NCI-H2227 (cell line): ENCODE data around the gene IGF2R.
"Not testable (repeated sequence)": the region's sequence is repeated elsewhere in the genome, so short reads cannot be mapped to it uniquely, and the experiment has no call there.

Experiments
- DNase-seq: peaks from one replicate; lab custom pipeline; 2025; ENCODE audit not compliant: unreplicated experiment; lab: John Stamatoyannopoulos, UW

Gene IGF2R

GRCh38 chr6:159951772-159952171 lies 17.1 kb upstream of the IGF2R start:
- no peak for DNase-seq

DNA sequence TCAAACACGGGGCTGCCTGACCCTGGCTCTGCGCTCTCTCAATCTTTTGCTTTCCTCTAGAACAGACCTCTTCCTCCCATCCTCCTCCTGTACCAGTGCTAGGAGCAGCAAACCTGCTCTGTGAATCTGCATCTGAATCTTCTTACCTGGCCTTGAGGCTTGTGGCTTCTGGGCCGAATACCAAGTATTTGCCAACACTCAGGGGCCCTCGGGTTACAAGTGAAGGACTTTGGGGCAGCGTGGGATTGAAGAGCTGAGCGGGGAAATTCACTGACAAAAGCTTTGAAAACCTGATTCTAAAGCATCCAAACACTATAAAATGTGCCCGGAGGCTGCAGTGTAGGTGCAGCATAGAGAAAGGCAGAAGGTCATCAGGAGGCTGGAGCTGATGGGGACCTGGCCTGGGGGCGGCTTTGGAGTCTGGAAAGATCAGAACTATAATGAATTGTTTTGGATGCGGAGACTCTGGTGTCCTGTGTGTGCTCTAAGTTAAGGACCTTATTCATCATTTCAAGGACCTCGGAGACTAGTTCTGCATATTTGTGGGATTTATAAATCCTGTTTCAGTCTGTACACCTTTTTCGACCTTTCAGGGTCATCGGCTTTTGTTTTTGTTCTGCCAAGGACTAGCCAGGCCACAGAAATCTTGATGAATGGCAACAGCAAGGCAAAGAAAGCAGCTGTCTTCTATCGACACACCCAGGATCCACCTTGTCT lies 16.4 kb upstream of the IGF2R start:
- no peak for DNase-seq

DNA sequence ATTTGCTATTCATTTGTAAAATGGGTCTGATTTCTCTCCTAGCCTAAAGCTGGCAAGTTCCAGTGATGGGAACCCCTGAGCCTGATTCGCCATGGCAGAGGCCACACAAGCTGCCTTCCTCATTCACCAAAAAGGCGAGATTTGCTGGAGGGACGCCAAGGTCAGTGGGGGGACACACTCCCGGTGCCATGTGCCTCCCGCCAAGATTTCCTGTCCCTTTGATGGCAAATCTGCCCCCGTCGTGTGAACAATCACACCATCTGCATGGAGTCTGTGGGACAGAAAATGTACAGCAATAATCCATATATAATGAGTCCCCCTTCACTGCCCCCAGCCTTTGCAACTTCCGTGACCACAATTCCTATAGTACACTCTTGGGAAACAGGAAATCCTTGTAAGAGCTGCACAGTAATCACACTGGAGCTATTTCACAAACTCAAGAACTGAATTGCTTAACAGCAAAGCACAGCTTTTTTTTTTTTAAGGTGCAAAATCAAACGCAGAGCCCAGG lies 15.7 kb upstream of the IGF2R start:
- DNase-seq, result no peak

GRCh38 chr6:159955945-159956361 lies 12.9 kb upstream of the IGF2R start:
- no peak for DNase-seq

DNA sequence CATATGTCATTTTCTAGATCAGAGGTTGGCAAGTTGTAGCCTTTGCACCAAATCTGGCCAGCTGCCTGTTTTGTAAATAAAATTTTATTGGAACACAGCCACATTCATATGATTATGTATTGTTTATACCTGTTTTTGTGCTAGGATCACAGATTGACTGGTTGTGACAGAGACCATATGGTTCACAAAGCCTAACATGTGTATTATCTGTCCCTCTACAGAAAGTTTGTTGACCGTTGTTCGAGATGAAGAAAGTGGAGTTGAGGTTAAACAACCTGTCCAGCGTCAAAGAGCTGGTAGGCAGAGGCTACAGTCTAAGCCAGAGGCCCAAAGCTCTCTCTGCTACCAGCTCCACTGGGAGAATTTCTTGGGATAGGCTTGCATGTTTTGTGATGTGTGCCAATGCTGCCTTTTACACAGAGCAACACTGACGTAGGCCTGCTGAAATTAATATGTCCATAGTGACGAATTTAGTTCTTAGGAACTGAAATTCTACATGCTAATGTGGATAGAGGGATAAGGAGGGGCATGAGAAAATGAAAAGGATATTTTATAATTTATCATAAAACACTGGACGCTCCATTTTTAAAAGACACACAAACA lies 11.7 kb upstream of the IGF2R start:
- DNase-seq, result no peak

DNA sequence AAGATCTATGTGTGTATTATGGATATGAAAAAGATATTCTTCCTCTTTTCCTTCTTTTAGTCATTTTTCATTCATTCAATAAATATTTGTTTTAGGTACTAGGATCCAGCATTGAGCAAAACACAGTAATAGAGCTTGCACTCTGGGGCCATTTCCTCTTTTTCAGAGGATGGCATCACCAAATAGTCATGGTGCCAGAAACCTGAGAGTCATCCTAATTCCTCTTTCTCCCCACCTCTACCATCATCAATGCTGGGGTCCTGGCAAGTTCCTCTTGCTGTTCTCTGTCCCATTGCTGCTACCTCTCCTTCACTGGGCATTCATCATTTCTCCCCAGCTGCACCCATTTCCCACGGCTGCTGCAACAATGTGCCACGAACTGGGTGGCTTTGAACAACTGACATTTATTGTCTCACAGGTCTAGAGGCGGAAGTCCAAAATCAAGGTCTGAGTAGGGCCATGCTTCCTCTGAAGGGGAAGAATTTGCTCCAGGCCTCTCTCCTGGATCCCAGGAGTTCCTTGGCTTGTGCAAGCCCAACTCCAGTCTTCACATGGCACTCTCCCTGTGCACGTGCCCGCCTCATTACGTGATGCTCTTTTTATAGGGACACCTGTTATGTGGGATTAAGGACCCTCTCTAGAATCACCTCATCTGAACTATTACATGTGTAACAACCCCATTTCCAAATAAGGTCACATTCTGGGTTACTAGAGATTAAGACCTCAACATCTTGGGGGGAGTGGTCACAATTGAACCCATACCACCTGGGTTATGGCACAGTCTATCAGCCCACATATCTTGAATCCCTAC lies 9.5 kb upstream of the IGF2R start:
- DNase-seq, result no peak

GRCh38 chr6:159959976-159960384 lies 8.9 kb upstream of the IGF2R start:
- no peak for DNase-seq

GRCh38 chr6:159960485-159960884 lies 8.4 kb upstream of the IGF2R start:
- DNase-seq, result no peak

DNA sequence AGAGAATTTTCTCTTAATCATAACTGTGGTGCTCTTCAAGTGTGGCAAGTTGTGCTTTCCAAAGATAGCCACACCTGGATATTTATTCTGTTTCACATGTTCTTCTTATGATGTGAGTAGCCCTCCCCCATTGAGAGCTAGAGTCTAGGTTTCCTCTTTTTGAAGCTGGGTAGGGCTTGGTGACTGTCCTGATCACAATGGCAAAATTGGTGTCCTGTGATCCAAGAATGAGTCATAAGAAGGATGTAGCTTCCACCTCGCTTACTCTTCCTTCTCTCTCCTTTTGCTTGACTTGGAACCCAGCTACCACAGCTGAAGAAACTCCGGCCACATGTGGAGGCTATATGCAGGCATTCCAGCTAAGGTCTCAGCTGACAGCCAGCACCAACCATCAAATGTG lies 7.4 kb upstream of the IGF2R start:
- no peak for DNase-seq

GRCh38 chr6:159963111-159963510 lies 5.8 kb upstream of the IGF2R start:
- DNase-seq, result no peak

DNA sequence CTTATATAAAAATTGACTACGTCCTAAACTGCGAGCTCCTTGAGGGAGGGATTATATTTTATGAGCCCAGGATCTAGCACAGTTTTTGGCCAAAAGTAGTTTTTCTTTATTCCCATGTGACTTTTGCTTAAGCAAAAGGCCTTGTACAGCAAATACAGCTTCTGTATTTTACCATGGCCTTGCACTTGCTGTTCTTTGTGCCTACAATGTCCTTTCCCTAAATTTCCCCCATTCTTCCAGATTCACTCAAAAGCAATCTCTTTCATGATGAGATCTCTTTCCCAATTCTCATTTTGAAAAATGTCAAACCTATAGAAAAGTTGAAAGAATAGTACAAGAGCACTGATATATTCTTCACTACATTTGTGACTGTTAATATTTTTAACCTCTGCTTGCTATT lies 4.8 kb upstream of the IGF2R start:
- DNase-seq, result no peak

GRCh38 chr6:159966339-159966738 lies 2.5 kb upstream of the IGF2R start:
- DNase-seq, result no peak

DNA sequence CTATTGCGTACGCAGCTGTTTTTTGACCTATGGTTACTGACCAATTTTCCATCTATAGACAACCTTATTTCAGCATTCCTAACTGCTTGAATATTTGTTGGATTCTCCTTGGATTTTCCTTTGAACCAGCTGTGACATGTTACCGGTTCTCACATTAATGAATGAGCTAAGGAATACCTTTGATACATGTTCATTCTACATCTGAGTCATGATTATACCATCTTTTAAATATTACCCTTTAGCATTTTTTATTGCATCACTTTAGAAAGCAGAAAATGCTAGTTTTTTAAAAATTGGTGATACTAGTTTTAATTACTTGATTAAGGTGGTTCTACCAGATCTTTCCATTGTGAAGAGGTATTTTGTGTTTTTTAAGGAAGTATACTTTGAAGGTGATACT lies 1.9 kb upstream of the IGF2R start:
- no peak for DNase-seq

- not testable (repeated sequence) for DNase-seq
These were observed 1.3 kb upstream of the IGF2R start for GRCh38 chr6:159967621-159968020.

DNA sequence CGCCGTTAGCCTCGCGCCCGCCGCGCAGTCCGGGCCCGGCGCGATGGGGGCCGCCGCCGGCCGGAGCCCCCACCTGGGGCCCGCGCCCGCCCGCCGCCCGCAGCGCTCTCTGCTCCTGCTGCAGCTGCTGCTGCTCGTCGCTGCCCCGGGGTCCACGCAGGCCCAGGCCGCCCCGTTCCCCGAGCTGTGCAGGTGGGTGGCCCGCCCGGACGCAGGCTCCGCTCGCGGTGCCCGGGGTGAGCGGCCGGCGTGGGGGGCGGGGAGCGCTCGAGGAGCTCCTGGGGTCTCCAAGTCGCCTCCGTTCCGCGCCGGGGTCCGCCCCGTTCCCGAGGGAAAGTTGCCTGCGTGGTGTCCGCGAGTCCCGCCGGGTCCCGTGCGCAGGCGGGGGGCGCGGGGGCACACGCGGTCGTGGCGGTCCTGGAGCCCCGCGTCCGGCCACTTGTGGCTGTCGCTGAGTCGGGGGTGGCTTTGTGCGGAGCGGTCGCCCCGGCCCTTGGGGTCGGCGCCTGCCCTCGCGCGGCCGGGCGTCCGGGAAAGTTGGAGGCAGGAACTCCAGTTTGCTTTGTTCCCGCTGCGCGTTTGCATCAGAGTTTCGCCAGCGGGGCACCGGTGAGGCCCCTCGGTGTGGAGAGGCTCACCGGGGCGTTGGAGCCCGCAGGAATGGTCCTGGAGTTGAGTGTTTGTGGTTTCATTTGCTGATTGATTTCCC lies 476 bp downstream of the IGF2R start:
- peak; percentile 29 for DNase-seq

- peak; percentile 30 for DNase-seq
These were observed 1.0 kb downstream of the IGF2R start for GRCh38 chr6:159969921-159970320.

DNA sequence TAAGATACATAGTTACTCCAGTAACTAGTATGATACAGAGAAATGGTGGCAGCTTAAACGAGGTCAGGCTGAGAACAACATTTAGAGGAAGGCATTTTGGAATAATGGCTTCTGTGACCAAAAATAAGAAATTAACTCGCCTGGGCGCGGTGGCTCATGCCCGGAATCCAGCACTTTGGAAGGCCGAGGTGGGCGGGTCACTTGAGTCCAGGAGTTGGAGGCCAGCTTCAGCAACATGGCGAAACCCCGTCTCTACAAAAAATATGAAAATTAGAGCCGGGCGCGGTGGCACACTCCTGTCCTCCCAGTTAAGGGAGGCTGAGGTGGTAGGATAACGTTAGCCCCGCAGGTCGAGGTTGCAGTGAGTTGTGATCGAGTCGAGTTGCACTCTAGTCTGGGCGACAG lies 1.8 kb downstream of the IGF2R start:
- no peak for DNase-seq

DNA sequence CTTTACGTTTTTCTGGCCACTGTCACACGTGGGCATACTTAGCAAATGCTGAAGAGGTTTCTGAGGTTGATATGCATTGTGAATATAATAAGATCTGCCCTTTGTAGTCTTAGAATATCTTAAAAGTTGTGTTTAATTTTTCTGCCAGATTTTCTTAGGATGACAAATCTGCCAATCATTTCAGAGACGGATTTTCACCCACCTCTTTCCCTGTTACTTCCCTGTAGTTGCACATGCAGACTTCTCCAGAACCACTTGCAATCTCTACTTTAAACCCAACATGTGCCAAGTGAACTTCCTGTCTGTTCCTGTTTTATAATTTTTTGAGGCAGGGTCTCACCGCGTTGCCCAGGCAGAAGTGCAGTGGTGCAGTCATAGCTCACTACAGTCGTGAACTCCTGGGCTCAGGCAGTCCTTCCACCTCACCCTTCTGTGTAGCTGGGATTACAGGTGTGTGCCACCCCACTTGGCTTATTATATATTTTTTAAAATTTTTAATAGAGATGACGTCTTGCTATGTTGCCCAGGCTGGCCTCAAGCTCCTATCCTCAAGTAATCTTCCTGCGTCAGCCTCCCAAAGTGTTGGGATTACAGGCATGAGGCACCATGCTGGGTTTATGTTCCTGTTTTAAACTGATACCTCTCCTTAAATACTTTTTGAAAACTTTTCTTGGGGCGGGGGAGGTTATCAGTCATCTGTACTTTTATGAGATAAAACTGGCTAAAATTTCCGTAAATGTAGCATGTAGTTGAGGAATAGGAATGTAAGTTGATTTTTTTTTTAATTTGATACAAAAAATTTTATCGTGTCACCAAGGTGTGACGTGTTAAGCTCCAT lies 2.7 kb downstream of the IGF2R start:
- DNase-seq, result no peak

- DNase-seq, result no peak
These were observed 3.8 kb downstream of the IGF2R start for GRCh38 chr6:159972506-159973268.

GRCh38 chr6:159973406-159973805 lies 4.5 kb downstream of the IGF2R start:
- no peak for DNase-seq
